DND-41 (cell line): ENCODE measurements around the gene WFDC8.

Experiments
- CTCF ChIP-seq: IDR thresholded peaks from 2 replicates; pipeline ENCODE4 v1.5.1; 2012; ENCODE audit warnings: borderline replicate concordance, low read length, moderate library complexity, mild to moderate bottlenecking; ENCODE audit not compliant: poor library complexity, severe bottlenecking; ENCODE audit errors: extremely low read depth
- EZH2 ChIP-seq: IDR thresholded peaks from 3 replicates; pipeline ENCODE4 v1.6.1; 2012; ENCODE audit warnings: borderline replicate concordance, low read depth, mild to moderate bottlenecking, moderate library complexity, low read length, inconsistent platforms; ENCODE audit not compliant: severe bottlenecking

GRCh38 chr20:45592574-45593189 is 13.6 kb upstream of the WFDC8 start:
- peak; percentile 77 for TF ChIP-seq CTCF
- no peak for TF ChIP-seq EZH2
